Adipose tissue (tissue), 3 donors: Measurements from ENCODE around the gene DNAH10. TPM values are rescaled to one million over a fixed set of nuclear protein-coding genes. Genes with fewer than 3 reads are reported as not detected.

Experiments
- H3K27ac ChIP-seq: one replicate; pipeline ENCODE4 v1.5.1; 2013; ENCODE audit warnings: low read depth, low read length
- WGBS, 3 donors: extraction: QIAGEN DNeasy Blood & Tissue Kit; methylation state at CpG; one replicate each; pipeline ENCODE4 v1.1.7; 2013; 5-methylcytosine and 5-hydroxymethylcytosine counted together
- polyA plus RNA-seq, 3 donors: library from polyadenylated mRNA; stranded (reverse); fragments of 200-250 nt; gene quantifications; one replicate each; pipeline ENCODE4 v1.2.3, GENCODE V29; 2013
- donor health status: healthy with polysubstance abuse.
- donor health status: Bipolar disorder and iron deficiency.
- donor health status: healthy.

DNAH10 gene
- polyA plus RNA-seq, 3 donors, result 0.24 to 0.67 (median 0.26) TPM

- H3K27ac ChIP-seq, result no peak overlapping the region
- 78 to 83% (median 80%) methylated on average over 12 of the region's 12 CpGs for WGBS, 3 donors
Observed at GRCh38 chr12:123961585-123962345, 199.7 kb downstream of the DNAH10 start.

DNA sequence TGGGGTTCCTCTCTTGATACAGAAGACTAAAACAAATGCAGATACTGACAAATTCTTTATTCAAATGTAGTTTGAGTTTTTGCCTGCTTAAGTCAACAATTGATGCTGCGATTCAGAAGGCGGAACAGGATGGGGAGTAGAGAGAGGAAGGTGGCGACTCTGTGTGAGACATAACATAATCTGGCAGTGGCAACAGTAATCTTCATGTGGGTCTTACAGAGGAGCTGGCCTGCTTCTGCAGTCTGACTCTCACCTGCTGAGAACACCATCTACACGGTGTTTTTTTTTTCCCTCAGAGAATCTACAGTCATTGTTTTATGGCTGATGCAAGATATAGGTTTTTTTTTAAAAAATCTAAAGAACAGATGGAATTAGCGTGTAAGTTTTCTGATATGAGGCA is 200.4 kb downstream of the DNAH10 start:
- no peak overlapping the region for H3K27ac ChIP-seq
- WGBS, 3 donors, result 81 to 86% (median 85%) methylated on average over 5 of the region's 5 CpGs

DNA sequence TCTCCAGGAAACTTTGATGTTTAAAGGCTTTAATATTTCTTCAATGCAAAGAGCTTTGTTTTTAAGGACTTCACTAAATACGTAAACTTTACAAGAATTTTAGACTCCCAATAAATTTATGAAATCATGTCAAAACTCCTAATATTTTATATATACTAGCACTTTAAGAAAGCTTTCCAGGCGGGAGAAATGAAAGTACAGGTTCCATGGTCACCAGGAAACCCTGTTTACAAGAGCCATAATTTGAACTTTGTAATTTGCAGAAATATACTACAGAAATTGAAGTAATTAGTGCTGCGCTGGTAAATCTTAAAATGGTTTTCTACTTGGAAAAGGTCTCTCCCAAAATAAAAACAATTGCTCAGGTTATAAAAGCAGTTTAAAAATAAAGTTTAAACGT is 201.7 kb downstream of the DNAH10 start:
- H3K27ac ChIP-seq, result no peak overlapping the region
- WGBS, 3 donors, result 89 to 95% (median 93%) methylated on average over 4 of the region's 4 CpGs

DNA sequence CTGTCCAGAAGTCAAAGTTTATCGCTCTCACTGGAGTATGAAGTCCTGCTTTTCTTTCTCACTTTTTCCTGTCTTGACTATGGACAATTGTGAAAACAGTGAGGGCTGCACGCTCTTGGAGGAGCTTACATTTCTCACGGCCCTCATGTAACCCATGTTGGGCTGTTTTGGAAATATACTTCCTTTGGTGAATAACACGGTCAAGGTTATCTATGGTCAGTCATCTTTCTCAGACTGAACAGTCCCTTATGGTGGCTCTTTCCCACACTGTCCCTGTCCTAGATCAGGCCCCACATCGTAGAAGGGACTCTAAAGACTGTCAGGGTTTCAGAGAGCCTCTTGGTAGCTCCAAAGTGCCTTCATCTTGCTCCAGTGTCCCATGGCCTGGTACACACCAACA is 203.3 kb downstream of the DNAH10 start:
- H3K27ac ChIP-seq, result no peak overlapping the region
- 68 to 71% (median 70%) methylated on average over 5 of the region's 5 CpGs for WGBS, 3 donors

GRCh38 chr12:123966596-123966995 is 204.5 kb downstream of the DNAH10 start:
- WGBS, 3 donors, result 83 to 93% (median 87%) methylated on average over 3 of the region's 3 CpGs
- no peak overlapping the region for H3K27ac ChIP-seq

DNA sequence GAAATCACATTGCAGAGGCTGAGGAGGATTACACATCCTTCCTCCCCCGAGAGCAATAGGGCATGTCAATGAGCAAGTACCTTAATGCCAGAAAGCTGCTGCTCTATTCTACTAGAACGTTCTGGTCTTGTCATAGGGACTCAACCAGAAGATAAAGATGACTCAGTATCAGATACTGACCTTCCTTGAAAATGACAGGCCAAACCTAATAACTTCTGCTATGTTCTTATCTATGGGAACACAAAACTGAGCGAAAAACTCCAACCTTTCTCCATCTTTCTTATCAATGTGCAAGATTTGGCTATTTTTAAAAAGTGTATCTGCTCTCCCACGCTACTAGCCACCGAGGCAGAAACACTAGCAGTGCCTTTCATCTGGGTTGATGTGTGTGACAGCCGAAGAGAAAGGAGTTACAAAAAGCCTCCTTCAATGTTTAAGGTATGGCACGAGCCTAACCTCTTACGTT is 205.1 kb downstream of the DNAH10 start:
- 82 to 89% (median 86%) methylated on average over 8 of the region's 8 CpGs for WGBS, 3 donors
- no peak overlapping the region for H3K27ac ChIP-seq

GRCh38 chr12:123971449-123971769 is 209.3 kb downstream of the DNAH10 start:
- 11 to 33% (median 31%) methylated on average over 10 of the region's 10 CpGs for WGBS, 3 donors
- peak overlapping the region; percentile 4 for H3K27ac ChIP-seq

GRCh38 chr12:123971770-123972456 is 209.8 kb downstream of the DNAH10 start:
- peak overlapping the region; percentile 4 for H3K27ac ChIP-seq
- 0 to 1% (median 0%) methylated on average over 32 to 55 of the region's 55 CpGs for WGBS, 3 donors

DNA sequence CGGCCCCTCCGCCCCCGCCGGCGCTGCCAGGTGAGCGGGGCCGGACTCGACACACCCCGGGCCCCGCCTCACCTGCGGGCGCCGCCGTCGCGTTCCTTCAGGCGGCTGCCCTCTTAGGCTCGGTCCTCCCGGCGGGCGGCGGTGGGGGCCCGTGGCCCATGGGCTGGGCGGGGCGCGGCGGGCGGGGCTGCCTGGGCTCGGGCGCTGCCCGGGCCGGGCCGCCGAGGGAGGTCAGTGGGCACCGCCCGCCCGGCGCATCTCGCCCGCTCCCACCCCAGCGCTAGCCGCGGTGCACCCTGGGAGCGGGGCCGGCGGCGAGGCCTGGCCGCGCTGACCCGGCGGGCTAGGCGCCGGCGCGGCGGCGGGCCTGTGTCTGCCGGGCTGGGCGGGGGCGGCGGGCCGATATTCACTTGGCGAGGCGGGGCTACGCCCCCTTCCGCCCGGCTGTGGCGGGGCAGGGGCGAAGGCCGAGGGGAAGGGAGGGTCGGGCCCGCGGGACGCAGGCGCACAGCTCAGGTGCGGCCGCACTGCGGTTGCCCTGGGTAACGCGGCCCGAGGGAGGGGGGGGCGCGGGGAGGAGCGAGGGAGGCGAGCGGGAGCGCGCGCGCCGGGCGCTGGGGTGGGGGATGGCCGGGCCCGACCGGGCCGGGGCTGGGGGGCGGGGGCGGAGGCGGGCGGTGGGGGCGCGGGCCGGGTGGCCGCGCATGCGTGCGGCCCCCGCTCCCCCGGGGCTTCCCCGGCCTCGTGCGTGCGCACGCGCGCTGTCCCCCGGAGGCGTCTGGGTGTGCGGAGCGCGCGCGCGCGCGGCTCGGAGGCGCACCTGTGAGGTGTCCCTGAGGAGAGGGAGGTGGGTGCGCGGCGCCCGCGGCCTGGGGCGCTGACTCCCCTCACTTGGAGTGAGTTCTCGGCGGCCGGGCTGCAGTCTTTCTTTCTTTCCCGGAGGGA is 210.6 kb downstream of the DNAH10 start, which contains the start of the genes CCDC92 and ZNF664:
Gene CCDC92, minus strand, starts transcription at position 375 of the 945 bp plus-strand sequence. CDS start 28,526 bp downstream, outside the sequence.
Gene ZNF664, plus strand, starts transcription at position 759 of the 945 bp plus-strand sequence. CDS start 38,930 bp downstream, outside the sequence.
- WGBS, 3 donors, result 0% methylated on average over 73 to 117 of the region's 138 CpGs
- H3K27ac ChIP-seq, result peak within 1 kb of the TSS; percentile 23

DNA sequence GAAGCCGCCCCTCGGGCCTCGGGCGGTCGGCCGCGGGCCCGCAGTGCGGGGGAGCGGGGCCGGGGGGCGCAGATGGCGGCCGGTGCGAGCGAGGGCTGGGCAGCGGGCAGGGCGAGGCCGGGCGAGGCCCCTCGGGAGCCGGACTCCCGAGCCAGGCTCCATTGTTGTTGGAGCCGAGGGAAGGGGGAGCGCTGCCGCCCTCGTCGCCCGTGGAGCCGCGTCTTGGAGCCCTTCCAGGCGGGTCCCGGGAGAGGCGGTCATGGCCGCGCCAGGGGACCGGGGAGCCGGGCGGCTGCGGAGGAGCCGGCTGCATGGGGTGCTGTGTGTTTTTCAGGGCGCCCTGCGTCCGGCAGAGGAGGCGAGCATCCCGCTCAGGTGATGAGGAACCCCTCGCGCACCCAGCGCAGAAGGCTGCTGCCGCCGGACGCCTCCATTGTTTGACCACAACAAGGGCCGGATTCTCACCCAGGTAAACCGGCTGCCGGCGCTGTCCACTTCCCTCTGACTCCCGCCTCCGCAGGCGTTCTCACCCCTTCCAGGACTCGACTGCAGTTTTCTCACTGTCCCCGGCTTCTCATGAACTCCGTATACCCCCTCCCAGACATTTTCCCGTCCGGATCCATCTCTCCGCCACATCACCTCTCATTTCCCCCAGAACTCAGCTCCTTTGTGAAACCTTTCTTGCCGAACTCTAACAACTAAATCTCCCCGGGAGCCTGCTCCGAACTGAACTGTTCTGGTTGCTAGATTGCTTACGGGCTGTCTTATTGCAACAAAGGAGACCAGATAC is 211.6 kb downstream of the DNAH10 start:
- 1 to 2% (median 1%) methylated on average over 61 to 69 of the region's 69 CpGs for WGBS, 3 donors
- H3K27ac ChIP-seq, result peak overlapping the region; percentile 23

- 74 to 93% (median 91%) methylated on average over 7 of the region's 7 CpGs for WGBS, 3 donors
- no peak overlapping the region for H3K27ac ChIP-seq
Observed at GRCh38 chr12:123976227-123976826, 214.2 kb downstream of the DNAH10 start.

GRCh38 chr12:123979566-123979965 is 217.5 kb downstream of the DNAH10 start:
- WGBS, 3 donors, result 96 to 98% (median 97%) methylated on average over 6 of the region's 6 CpGs

GRCh38 chr12:123982269-123982668 is 220.2 kb downstream of the DNAH10 start:
- 51 to 87% (median 80%) methylated on average over 7 of the region's 7 CpGs for WGBS, 3 donors
- H3K27ac ChIP-seq, result no peak overlapping the region

More at GRCh38 chr12:123979566-123979965, 217.5 kb downstream of the DNAH10 start:
- H3K27ac ChIP-seq, result no peak overlapping the region

DNA sequence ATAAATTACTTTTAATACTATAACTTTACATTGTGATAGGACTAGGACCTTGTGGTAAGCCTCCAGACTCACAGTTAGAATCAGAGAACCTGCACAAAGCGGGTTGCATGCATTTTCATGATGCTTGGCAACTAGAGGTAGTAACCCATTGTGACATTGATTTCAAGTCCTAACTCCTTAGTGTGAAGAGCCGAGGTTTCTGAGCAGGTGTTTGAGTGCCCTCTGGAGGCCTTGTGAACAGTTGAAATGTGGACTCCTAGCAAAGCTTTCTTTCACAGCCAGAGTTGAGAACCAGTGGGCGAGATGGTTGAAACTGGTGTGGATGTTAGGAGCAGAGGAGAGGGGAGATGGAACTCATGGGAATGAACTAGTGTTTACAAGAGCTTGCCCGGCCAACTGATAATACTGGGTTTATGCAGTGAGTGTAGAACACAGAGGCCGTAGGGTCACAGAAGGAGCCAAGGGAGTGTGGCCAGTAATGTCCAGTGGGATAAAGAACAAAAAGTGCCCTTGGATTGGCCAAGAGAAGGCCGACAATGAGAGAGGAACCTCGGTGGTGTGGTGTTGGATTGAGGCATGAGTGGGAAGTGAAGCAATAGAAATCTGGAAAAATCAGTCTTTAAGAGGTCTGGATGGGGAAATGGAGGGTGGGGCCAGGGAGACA is 221.9 kb downstream of the DNAH10 start:
- H3K27ac ChIP-seq, result no peak overlapping the region
- WGBS, 3 donors, result 39 to 46% (median 45%) methylated on average over 7 of the region's 7 CpGs

GRCh38 chr12:123984903-123985302 is 222.8 kb downstream of the DNAH10 start:
- WGBS, 3 donors, result 79 to 90% (median 89%) methylated on average over 4 of the region's 4 CpGs
- H3K27ac ChIP-seq, result no peak overlapping the region
